HepG2 (cell line): ENCODE measurements around the gene KDM8. TPM values are rescaled to one million over a fixed set of nuclear protein-coding genes. Genes with fewer than 3 reads are reported as not detected.
A peak's percentile ranks its signal among the peaks of the same experiment; 100 is the strongest.

Experiments used
- CEBPB ChIP-seq: IDR thresholded peaks from 2 replicates; pipeline ENCODE4 v1.6.1; 2011; ENCODE audit warnings: low read depth, low read length, improper control_type of control experiment, borderline replicate concordance
- ETV5 ChIP-seq: IDR thresholded peaks from 2 replicates; pipeline ENCODE4 v1.6.1; 2018; ENCODE audit warnings: missing biosample characterization, missing genetic modification reagents, inconsistent platforms, borderline replicate concordance
- KLF12 ChIP-seq: sonication (generic); formaldehyde crosslinking; IDR thresholded peaks from 2 replicates; pipeline ENCODE4 v1.4.0; 2020; ENCODE audit warnings: missing genetic modification reagents, borderline replicate concordance
- REL ChIP-seq: sonication (generic); formaldehyde crosslinking; conservative IDR thresholded peaks from 2 replicates; pipeline ENCODE4 v1.8.0; 2022; ENCODE audit warnings: mild to moderate bottlenecking, missing genetic modification reagents, moderate library complexity
- TEAD2 ChIP-seq: sonication (generic); formaldehyde crosslinking; IDR thresholded peaks from 2 replicates; pipeline ENCODE4 v1.9.0; 2021; ENCODE audit warnings: missing genetic modification reagents
- ZFP62 ChIP-seq: sonication (generic); formaldehyde crosslinking; IDR thresholded peaks from 2 replicates; pipeline ENCODE4 v1.4.0; 2020; ENCODE audit warnings: missing genetic modification reagents
- ZNF121 ChIP-seq: sonication (generic); formaldehyde crosslinking; IDR thresholded peaks from 2 replicates; pipeline ENCODE4 v1.5.0; 2020; ENCODE audit warnings: mild to moderate bottlenecking, missing genetic modification reagents
- ZNF550 ChIP-seq: sonication (generic); formaldehyde crosslinking; IDR thresholded peaks from 2 replicates; pipeline ENCODE4 v1.4.0; 2020; ENCODE audit warnings: mild to moderate bottlenecking, missing genetic modification reagents, borderline replicate concordance
- ZNF768 ChIP-seq: sonication (generic); formaldehyde crosslinking; IDR thresholded peaks from 2 replicates; pipeline ENCODE4 v1.4.0; 2020; ENCODE audit warnings: missing genetic modification reagents
- polyA plus RNA-seq, 8 experiments: library from polyadenylated mRNA; depleted of rRNA in 3 of 8; stranded (reverse) in 7 of 8; unstranded in 1 of 8; fragments of >200 nt; fragmentation: Illumina TruSeq in 4 of 8; extraction: Trizol in 4 of 8; gene quantifications; 2 replicates each; pipeline versions ENCODE4 v1.2.1 to v1.2.3, GENCODE V29; 2011 to 2016; ENCODE audit warnings: low read depth in 4 of 8, missing spikeins in 1 of 8, mixed read lengths in 1 of 8; ENCODE audit not compliant: insufficient read depth in 1 of 8
- total RNA-seq, 5 experiments: library from RNA; depleted of rRNA; stranded (reverse); fragments of >200 nt; fragmentation: Illumina TruSeq; extraction: Trizol; gene quantifications; 2 replicates each; pipeline ENCODE4 v1.2.3, GENCODE V29; 2016; ENCODE audit warnings: low read depth in 1 of 5
- TF ChIP-seq, protein P1 (sequence below): sonication (generic); formaldehyde crosslinking; IDR thresholded peaks from 2 replicates; pipeline ENCODE4 v1.5.1; 2020; ENCODE audit warnings: mild to moderate bottlenecking, missing genetic modification reagents, moderate library complexity
- TF ChIP-seq, protein P2 (sequence below): sonication (generic); formaldehyde crosslinking; IDR thresholded peaks from 2 replicates; pipeline ENCODE4 v1.4.0; 2020; ENCODE audit warnings: mild to moderate bottlenecking, missing genetic modification reagents
- TF ChIP-seq, protein P3 (sequence below): sonication (generic); formaldehyde crosslinking; IDR thresholded peaks from one replicate; pipeline ENCODE4 v1.5.1; 2020; ENCODE audit warnings: mild to moderate bottlenecking, missing genetic modification reagents; ENCODE audit errors: not compliant biosample characterization
- TF ChIP-seq, protein P4 (sequence below): sonication (generic); formaldehyde crosslinking; IDR thresholded peaks from 2 replicates; pipeline ENCODE4 v1.8.0; 2022; ENCODE audit warnings: missing genetic modification reagents, low read depth, mild to moderate bottlenecking, borderline replicate concordance

The KDM8 gene
- total and polyA plus RNA-seq, 2 of the 13 experiments (the other 11 are each of a cell fraction or from before 2014, with no cell fraction given) = 3.3 to 8.6 TPM

DNA sequence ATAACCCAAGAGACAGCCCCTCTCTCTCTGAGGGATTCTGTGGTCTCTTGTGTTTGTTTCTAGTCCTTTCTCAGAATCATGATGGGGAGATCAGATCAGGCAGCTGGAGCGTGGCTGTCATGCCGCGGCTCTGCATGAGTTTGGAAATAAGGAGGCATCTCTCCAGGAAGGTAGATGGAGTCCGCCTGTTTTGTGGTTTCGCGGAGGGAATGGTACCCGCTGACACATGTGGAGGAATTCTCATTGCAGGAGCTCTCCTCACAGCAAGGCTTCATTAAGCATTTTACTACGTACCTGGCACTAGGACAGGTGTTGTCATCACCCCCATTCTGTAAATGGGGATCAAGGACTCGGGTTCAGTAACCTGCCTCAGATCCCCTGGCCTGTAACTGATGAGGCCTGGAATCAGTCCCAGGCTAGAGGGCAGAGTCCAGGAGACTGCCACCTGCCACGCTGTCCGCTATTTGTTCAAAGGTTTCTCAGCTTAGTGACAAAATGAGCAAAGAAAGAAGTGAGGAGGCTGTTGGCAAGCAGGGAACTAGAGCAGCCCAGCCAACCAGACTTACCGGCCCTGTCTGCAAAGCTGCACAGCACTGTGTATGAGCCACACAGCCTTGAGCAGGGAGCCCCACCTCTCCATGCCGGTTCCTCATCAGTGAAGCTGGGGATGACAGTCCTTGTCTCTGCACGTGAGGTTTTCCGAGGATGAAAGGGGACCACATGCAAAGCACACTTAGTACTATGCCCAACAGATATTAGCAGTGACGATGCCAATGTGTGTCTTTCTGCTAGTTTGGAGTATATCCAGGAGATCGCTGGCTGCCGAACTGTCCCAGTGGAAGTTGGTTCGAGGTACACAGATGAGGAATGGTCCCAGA is 11.0 kb downstream of the KDM8 start (continued):
- TF ChIP-seq, protein P1, sequence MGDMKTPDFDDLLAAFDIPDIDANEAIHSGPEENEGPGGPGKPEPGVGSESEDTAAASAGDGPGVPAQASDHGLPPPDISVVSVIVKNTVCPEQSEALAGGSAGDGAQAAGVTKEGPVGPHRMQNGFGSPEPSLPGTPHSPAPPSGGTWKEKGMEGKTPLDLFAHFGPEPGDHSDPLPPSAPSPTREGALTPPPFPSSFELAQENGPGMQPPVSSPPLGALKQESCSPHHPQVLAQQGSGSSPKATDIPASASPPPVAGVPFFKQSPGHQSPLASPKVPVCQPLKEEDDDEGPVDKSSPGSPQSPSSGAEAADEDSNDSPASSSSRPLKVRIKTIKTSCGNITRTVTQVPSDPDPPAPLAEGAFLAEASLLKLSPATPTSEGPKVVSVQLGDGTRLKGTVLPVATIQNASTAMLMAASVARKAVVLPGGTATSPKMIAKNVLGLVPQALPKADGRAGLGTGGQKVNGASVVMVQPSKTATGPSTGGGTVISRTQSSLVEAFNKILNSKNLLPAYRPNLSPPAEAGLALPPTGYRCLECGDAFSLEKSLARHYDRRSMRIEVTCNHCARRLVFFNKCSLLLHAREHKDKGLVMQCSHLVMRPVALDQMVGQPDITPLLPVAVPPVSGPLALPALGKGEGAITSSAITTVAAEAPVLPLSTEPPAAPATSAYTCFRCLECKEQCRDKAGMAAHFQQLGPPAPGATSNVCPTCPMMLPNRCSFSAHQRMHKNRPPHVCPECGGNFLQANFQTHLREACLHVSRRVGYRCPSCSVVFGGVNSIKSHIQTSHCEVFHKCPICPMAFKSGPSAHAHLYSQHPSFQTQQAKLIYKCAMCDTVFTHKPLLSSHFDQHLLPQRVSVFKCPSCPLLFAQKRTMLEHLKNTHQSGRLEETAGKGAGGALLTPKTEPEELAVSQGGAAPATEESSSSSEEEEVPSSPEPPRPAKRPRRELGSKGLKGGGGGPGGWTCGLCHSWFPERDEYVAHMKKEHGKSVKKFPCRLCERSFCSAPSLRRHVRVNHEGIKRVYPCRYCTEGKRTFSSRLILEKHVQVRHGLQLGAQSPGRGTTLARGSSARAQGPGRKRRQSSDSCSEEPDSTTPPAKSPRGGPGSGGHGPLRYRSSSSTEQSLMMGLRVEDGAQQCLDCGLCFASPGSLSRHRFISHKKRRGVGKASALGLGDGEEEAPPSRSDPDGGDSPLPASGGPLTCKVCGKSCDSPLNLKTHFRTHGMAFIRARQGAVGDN (CRISPR knock-in tag) = peak; percentile 85
- TF ChIP-seq, protein P2, sequence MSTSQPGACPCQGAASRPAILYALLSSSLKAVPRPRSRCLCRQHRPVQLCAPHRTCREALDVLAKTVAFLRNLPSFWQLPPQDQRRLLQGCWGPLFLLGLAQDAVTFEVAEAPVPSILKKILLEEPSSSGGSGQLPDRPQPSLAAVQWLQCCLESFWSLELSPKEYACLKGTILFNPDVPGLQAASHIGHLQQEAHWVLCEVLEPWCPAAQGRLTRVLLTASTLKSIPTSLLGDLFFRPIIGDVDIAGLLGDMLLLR (CRISPR knock-in tag) = no peak
- no peak for TF ChIP-seq KLF12 (CRISPR knock-in tag)
- TF ChIP-seq, protein P3, sequence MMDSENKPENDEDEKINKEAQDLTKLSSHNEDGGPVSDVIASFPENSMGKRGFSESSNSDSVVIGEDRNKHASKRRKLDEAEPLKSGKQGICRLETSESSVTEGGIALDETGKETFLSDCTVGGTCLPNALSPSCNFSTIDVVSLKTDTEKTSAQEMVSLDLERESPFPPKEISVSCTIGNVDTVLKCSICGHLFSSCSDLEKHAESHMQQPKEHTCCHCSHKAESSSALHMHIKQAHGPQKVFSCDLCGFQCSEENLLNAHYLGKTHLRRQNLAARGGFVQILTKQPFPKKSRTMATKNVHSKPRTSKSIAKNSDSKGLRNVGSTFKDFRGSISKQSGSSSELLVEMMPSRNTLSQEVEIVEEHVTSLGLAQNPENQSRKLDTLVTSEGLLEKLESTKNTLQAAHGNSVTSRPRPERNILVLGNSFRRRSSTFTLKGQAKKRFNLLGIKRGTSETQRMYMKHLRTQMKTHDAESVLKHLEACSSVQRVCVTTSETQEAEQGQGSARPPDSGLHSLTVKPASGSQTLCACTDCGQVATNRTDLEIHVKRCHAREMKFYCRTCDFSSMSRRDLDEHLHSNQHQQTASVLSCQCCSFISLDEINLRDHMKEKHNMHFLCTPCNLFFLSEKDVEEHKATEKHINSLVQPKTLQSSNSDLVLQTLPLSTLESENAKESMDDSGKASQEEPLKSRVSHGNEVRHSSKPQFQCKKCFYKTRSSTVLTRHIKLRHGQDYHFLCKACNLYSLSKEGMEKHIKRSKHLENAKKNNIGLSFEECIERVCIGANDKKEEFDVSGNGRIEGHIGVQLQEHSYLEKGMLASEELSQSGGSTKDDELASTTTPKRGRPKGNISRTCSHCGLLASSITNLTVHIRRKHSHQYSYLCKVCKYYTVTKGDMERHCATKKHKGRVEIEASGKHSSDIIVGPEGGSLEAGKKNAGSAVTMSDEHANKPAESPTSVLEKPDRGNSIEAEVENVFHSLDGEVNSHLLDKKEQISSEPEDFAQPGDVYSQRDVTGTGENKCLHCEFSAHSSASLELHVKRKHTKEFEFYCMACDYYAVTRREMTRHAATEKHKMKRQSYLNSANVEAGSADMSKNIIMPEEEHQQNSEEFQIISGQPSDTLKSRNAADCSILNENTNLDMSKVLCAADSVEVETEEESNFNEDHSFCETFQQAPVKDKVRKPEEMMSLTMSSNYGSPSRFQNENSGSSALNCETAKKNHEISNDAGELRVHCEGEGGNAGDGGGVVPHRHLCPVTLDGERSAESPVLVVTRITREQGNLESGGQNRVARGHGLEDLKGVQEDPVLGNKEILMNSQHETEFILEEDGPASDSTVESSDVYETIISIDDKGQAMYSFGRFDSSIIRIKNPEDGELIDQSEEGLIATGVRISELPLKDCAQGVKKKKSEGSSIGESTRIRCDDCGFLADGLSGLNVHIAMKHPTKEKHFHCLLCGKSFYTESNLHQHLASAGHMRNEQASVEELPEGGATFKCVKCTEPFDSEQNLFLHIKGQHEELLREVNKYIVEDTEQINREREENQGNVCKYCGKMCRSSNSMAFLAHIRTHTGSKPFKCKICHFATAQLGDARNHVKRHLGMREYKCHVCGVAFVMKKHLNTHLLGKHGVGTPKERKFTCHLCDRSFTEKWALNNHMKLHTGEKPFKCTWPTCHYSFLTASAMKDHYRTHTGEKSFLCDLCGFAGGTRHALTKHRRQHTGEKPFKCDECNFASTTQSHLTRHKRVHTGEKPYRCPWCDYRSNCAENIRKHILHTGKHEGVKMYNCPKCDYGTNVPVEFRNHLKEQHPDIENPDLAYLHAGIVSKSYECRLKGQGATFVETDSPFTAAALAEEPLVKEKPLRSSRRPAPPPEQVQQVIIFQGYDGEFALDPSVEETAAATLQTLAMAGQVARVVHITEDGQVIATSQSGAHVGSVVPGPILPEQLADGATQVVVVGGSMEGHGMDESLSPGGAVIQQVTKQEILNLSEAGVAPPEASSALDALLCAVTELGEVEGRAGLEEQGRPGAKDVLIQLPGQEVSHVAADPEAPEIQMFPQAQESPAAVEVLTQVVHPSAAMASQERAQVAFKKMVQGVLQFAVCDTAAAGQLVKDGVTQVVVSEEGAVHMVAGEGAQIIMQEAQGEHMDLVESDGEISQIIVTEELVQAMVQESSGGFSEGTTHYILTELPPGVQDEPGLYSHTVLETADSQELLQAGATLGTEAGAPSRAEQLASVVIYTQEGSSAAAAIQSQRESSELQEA = peak; percentile 83
- no peak for TF ChIP-seq ETV5
- TF ChIP-seq ZNF550 = no peak
- TF ChIP-seq REL = no peak
- no peak for TF ChIP-seq ZFP62 (CRISPR knock-in tag)
- peak; percentile 97 for TF ChIP-seq ZNF768
- TF ChIP-seq TEAD2 (CRISPR knock-in tag) = no peak
- TF ChIP-seq CEBPB = no peak
- TF ChIP-seq, protein P4, sequence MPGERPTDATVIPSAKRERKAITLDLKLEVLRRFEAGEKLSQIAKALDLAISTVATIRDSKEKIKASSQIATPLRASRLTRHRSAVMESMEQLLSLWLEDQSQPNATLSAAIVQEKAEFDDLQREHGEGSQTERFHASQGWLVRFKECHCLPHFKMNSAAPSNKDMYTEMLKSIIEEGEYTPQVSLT (CRISPR knock-in tag) = no peak
- peak; percentile 32; the same call in 1 of the 2 replicates for TF ChIP-seq ZNF121 (CRISPR knock-in tag)
